Measurements from ENCODE around the gene POLR2E. TPM values are rescaled to one million over a fixed set of nuclear protein-coding genes. Genes with fewer than 3 reads are reported as not detected.

The POLR2E gene
- total RNA-seq, 1 experiment from 2014 or later: 128 TPM

GRCh38 chr19:1111641-1112267 lies 16.6 kb upstream of the POLR2E start:
- no peak for DNase-seq (ENCODE audit: low read depth)

- DNase-seq (ENCODE audit: low read depth): no peak
These were observed 15.8 kb upstream of the POLR2E start for GRCh38 chr19:1110809-1111640.

- DNase-seq (ENCODE audit: low read depth): no peak
These were observed 14.8 kb upstream of the POLR2E start for GRCh38 chr19:1109697-1110671.

- no peak for DNase-seq (ENCODE audit: low read depth)
These were observed 13.9 kb upstream of the POLR2E start for GRCh38 chr19:1109032-1109551.

GRCh38 chr19:1108291-1109031 lies 13.3 kb upstream of the POLR2E start:
- DNase-seq (ENCODE audit: low read depth): no peak

GRCh38 chr19:1107661-1108261 lies 12.6 kb upstream of the POLR2E start:
- no peak for DNase-seq (ENCODE audit: low read depth)

GRCh38 chr19:1106841-1107660 lies 11.9 kb upstream of the POLR2E start:
- peak; percentile 51 for DNase-seq (ENCODE audit: low read depth)

GRCh38 chr19:1105873-1106840 lies 11.0 kb upstream of the POLR2E start:
- no peak for DNase-seq (ENCODE audit: low read depth)

- peak; percentile 44 for DNase-seq (ENCODE audit: low read depth)
These were observed 10.1 kb upstream of the POLR2E start for GRCh38 chr19:1105008-1105872.

GRCh38 chr19:1104311-1105007 lies 9.3 kb upstream of the POLR2E start:
- DNase-seq (ENCODE audit: low read depth): peak; percentile 73

- DNase-seq (ENCODE audit: low read depth): peak; percentile 98
These were observed 8.6 kb upstream of the POLR2E start, which contains the start of gene GPX4 for GRCh38 chr19:1103708-1104310. GPX4 (plus strand) TSS chr19:1103994; CDS start chr19:1104044, 50 bp downstream.

GRCh38 chr19:1103132-1103707 lies 8.0 kb upstream of the POLR2E start:
- no peak for DNase-seq (ENCODE audit: low read depth)

- peak; percentile 100 for DNase-seq (ENCODE audit: low read depth)
These were observed 7.4 kb upstream of the POLR2E start for GRCh38 chr19:1102407-1103131.

GRCh38 chr19:1101337-1101698 lies 6.1 kb upstream of the POLR2E start:
- DNase-seq (ENCODE audit: low read depth): no peak

All from RPMI7951 (cell line).